NCI-H2107 treated with DMSO at 0.1 percent for 48 hours (cell line): ENCODE measurements around the gene QSER1.
A peak's percentile ranks its signal among the peaks of the same experiment; 100 is the strongest.
"Not testable (repeated sequence)": the region's sequence is repeated elsewhere in the genome, so short reads cannot be mapped to it uniquely, and the experiment has no call there.

Experiments
- DNase-seq: peaks from one replicate; lab custom pipeline; 2025; ENCODE audit not compliant: unreplicated experiment; lab: John Stamatoyannopoulos, UW

Gene QSER1

GRCh38 chr11:32892355-32893092 is at the start of gene QSER1:
Gene QSER1 (plus strand): TSS chr11:32892811. CDS start chr11:32893126, 315 bp downstream.
- DNase-seq: peak; percentile 8

GRCh38 chr11:32843544-32843943 is 49.1 kb upstream of the QSER1 start:
- no peak for DNase-seq

GRCh38 chr11:32847511-32847910 is 45.1 kb upstream of the QSER1 start:
- no peak for DNase-seq

- no peak for DNase-seq
These were observed 42.9 kb upstream of the QSER1 start for GRCh38 chr11:32849761-32850160.

- no peak for DNase-seq
These were observed 41.4 kb upstream of the QSER1 start for GRCh38 chr11:32851251-32851650.

- no peak for DNase-seq
These were observed 40.4 kb upstream of the QSER1 start for GRCh38 chr11:32852207-32852606.

GRCh38 chr11:32855601-32856000 is 37.0 kb upstream of the QSER1 start:
- DNase-seq: no peak

GRCh38 chr11:32858731-32859130 is 33.9 kb upstream of the QSER1 start:
- no peak for DNase-seq

GRCh38 chr11:32861850-32862577 is 30.6 kb upstream of the QSER1 start:
- DNase-seq: no peak

GRCh38 chr11:32864555-32864954 is 28.1 kb upstream of the QSER1 start:
- DNase-seq: no peak

GRCh38 chr11:32868752-32869151 is 23.9 kb upstream of the QSER1 start:
- not testable (repeated sequence) for DNase-seq

- DNase-seq: no peak
These were observed 21.9 kb upstream of the QSER1 start for GRCh38 chr11:32870676-32871075.

- DNase-seq: no peak
These were observed 18.5 kb upstream of the QSER1 start for GRCh38 chr11:32874132-32874531.

- DNase-seq: no peak
These were observed 11.3 kb upstream of the QSER1 start for GRCh38 chr11:32881286-32881685.

- DNase-seq: no peak
These were observed 9.2 kb upstream of the QSER1 start for GRCh38 chr11:32883421-32883820.

- no peak for DNase-seq
These were observed 8.6 kb upstream of the QSER1 start for GRCh38 chr11:32884023-32884422.

GRCh38 chr11:32884770-32885384 is 7.7 kb upstream of the QSER1 start:
- DNase-seq: peak; percentile 4

GRCh38 chr11:32885556-32885955 is 7.1 kb upstream of the QSER1 start:
- DNase-seq: peak; percentile 38

- peak; percentile 10 for DNase-seq
These were observed 6.4 kb upstream of the QSER1 start for GRCh38 chr11:32886180-32886579.

- not testable (repeated sequence) for DNase-seq
These were observed 4.8 kb upstream of the QSER1 start for GRCh38 chr11:32887707-32888383.

GRCh38 chr11:32888384-32888710 is 4.3 kb upstream of the QSER1 start:
- not testable (repeated sequence) for DNase-seq

- no peak for DNase-seq
These were observed 3.8 kb upstream of the QSER1 start for GRCh38 chr11:32888805-32889204.
